ENCODE measurements around the gene GABBR2.

- no peak for TF ChIP-seq CTCF (conservative IDR thresholded peaks at IDR 0.05; ENCODE audit: low read length)
- TF ChIP-seq EZH2phosphoT487 (IDR thresholded peaks at IDR 0.05; ENCODE audit: borderline replicate concordance, low read depth, low read length): no peak
Measured at GRCh38 chr9:98418578-98419259, 290.0 kb downstream of the GABBR2 start.
